Measurements from ENCODE around the gene PAM.

PAM gene

GRCh38 chr5:103075442-103075841 lies 320.3 kb downstream of the PAM start:
- DNase-seq = no peak
